T-cell (primary cell): Measurements from ENCODE around the gene MYBPHL. TPM values are rescaled to one million over a fixed set of nuclear protein-coding genes. Genes with fewer than 3 reads are reported as not detected.

ENCODE experiments used
- ATAC-seq, 4 experiments: fragments of 200-7000 bp in 3 of 4; fragments of 150-1000 bp in 1 of 4; cut with Tn5 transposase; replicated peaks in 1 of 4; 1 replicate in 3 of 4; 2 replicates in 1 of 4; pipeline ENCODE4 v1.10.0; 2021; ENCODE audit warnings: moderate library complexity in 3 of 4, mild to moderate bottlenecking in 2 of 4, moderate number of reproducible peaks in 1 of 4
- CTCF ChIA-PET, 2 donors: fragments of 300-600 bp; sonication (Branson Sonifier 250); formaldehyde crosslinking; loops; one replicate each; lab custom pipeline; 2022; ENCODE audit warnings: antibody characterized with exemption in 2 of 2; lab: Charles Lee
- POLR2A ChIA-PET, 2 donors: fragments of 300-600 bp; sonication (Branson Sonifier 250); formaldehyde crosslinking; loops; one replicate each; lab custom pipeline; 2022; ENCODE audit warnings: antibody characterized with exemption in 2 of 2; lab: Charles Lee
- DNase-seq, 35 experiments: peaks; one replicate each; pipeline versions ENCODE4 v3.0.0 to v3.0.0-alpha.2; 2013 to 2023
- H3K27ac ChIP-seq: one replicate; pipeline ENCODE4 v1.5.1; 2013; ENCODE audit warnings: low read length
- H3K27me3 ChIP-seq, 2 experiments: replicated peaks in 1 of 2; 1 replicate in 1 of 2; 2 replicates in 1 of 2; pipeline versions ENCODE4 v1.6.1 to v1.7.0; 2013; ENCODE audit warnings: low read length in 1 of 2, mixed read lengths in 1 of 2; ENCODE audit not compliant: control insufficient read depth in 2 of 2, insufficient read depth in 2 of 2; ENCODE audit errors: extremely low read depth in 1 of 2
- H3K36me3 ChIP-seq, 2 donors: 1 replicate in 1 of 2; 2 replicates in 1 of 2; pipeline versions ENCODE4 v1.6.1 to v1.7.0; 2013; ENCODE audit warnings: low read length in 1 of 2; ENCODE audit not compliant: control insufficient read depth in 2 of 2, insufficient read depth in 1 of 2; ENCODE audit errors: extremely low read depth in 1 of 2
- H3K4me1 ChIP-seq, 2 experiments: 1 replicate in 1 of 2; 2 replicates in 1 of 2; pipeline versions ENCODE4 v1.6.1 to v1.7.0; 2013; ENCODE audit warnings: low read length in 2 of 2, mixed read lengths in 1 of 2; ENCODE audit not compliant: insufficient read depth in 2 of 2, control insufficient read depth in 1 of 2; ENCODE audit errors: extremely low read depth in 1 of 2
- H3K4me3 ChIP-seq, 2 donors: 1 replicate in 1 of 2; 2 replicates in 1 of 2; pipeline versions ENCODE4 v1.5.1 to v1.7.0; 2013; ENCODE audit warnings: mild to moderate bottlenecking in 2 of 2, low read length in 1 of 2, moderate library complexity in 1 of 2; ENCODE audit not compliant: control insufficient read depth in 1 of 2; ENCODE audit errors: extremely low read depth in 1 of 2
- H3K9me3 ChIP-seq: 2 replicates; pipeline ENCODE4 v1.7.0; 2013
- H3K27ac Mint-ChIP-seq, 2 donors: one replicate each; pipeline ENCODE4 v1.8.0; 2020 to 2021; ENCODE audit warnings: mild to moderate bottlenecking in 2 of 2, mixed read lengths in 2 of 2
- H3K27me3 Mint-ChIP-seq, 2 donors: one replicate each; pipeline ENCODE4 v1.8.0; 2021 to 2022; ENCODE audit warnings: mixed read lengths in 2 of 2
- H3K36me3 Mint-ChIP-seq: one replicate; pipeline ENCODE4 v1.8.0; 2021; ENCODE audit warnings: mixed read lengths
- H3K4me1 Mint-ChIP-seq, 3 donors: one replicate each; pipeline ENCODE4 v1.8.0; 2020 to 2022; ENCODE audit warnings: mixed read lengths in 3 of 3, mild to moderate bottlenecking in 1 of 3
- H3K4me3 Mint-ChIP-seq, 3 donors: one replicate each; pipeline ENCODE4 v1.8.0; 2020 to 2022; ENCODE audit warnings: mild to moderate bottlenecking in 3 of 3, mixed read lengths in 3 of 3, moderate library complexity in 3 of 3
- H3K9me3 Mint-ChIP-seq, 3 donors: one replicate each; pipeline ENCODE4 v1.8.0; 2020 to 2022; ENCODE audit warnings: mixed read lengths in 3 of 3
- WGBS: methylation state at CpG from one replicate; pipeline ENCODE4 v1.1.5; 2013; ENCODE audit warnings: missing lambda C conversion rate; ENCODE audit not compliant: insufficient coverage; 5-methylcytosine and 5-hydroxymethylcytosine counted together
- total RNA-seq, 35 experiments: library from RNA in 6 of 35; stranded (reverse) in 6 of 35; fragments of 120-200 nt in 1 of 35; gene quantifications; one replicate each; pipeline versions ENCODE4 v1.2.1 to v1.2.4 and lab custom pipeline; 2013 to 2026

MYBPHL gene
- total RNA-seq, 5 donors from 2014 or later (not counting 1 experiment from before 2014, with no cell fraction given) = not detected

GRCh38 chr1:109347511-109347910, 40.7 kb upstream of the MYBPHL start:
- Mint-ChIP-seq H3K36me3 (no peaks in the 10 kb centered on the region), H3K4me1 (no peaks in the 10 kb centered on the region), H3K9me3 (no peaks in the 10 kb centered on the region), H3K27ac (no peak overlapping the region), H3K27me3 (peaks cover 0 to 8% of the 10 kb centered on the region in 2 donors), H3K4me3 (no peak overlapping the region)
- Histone ChIP-seq H3K27me3 (peaks cover 0 to 5% of the 10 kb centered on the region in 2 experiments), H3K4me3 (no peak overlapping the region), H3K36me3 (no peaks in the 10 kb centered on the region), H3K27ac (no peak overlapping the region), H3K4me1 (no peaks in the 10 kb centered on the region), H3K9me3 (no peaks in the 10 kb centered on the region)
- DNase-seq (no peak), ATAC-seq (no peak)
- POLR2A ChIA-PET = no interaction called here
- CTCF ChIA-PET = no interaction called here
- 100% methylated on average over 2 of the region's 6 CpGs for WGBS

GRCh38 chr1:109341944-109342930, 35.4 kb upstream of the MYBPHL start:
- H3K4me1 Mint-ChIP-seq = no peaks in the 10 kb centered on the region
- Histone ChIP-seq H3K4me1 (no peaks in the 10 kb centered on the region), H3K36me3 (no peaks in the 10 kb centered on the region), H3K27me3 (no peaks in the 10 kb centered on the region), H3K27ac (no peak overlapping the region), H3K4me3 (no peak overlapping the region), H3K9me3 (no peaks in the 10 kb centered on the region)
- no peaks in the 10 kb centered on the region for H3K36me3 Mint-ChIP-seq
- DNase-seq (no peak), ATAC-seq (no peak)
- H3K9me3 Mint-ChIP-seq = no peaks in the 10 kb centered on the region
- POLR2A ChIA-PET = no interaction called here
- peaks cover 0 to 7% of the 10 kb centered on the region in 2 donors for H3K27me3 Mint-ChIP-seq
- WGBS = 100% methylated on average over 2 of the region's 9 CpGs
- H3K27ac Mint-ChIP-seq = no peak overlapping the region
- CTCF ChIA-PET = interaction anchor here in 1 of 2 donors (1.0 kb wide), 2 partner anchors 11 to 13 kb away, joined by 3 read pairs; no protein-coding TSS in a partner anchor
- no peak overlapping the region for H3K4me3 Mint-ChIP-seq

GRCh38 chr1:109338608-109339007, 31.8 kb upstream of the MYBPHL start:
- no peaks in the 10 kb centered on the region for H3K4me1 Mint-ChIP-seq
- Histone ChIP-seq H3K27ac (no peak overlapping the region), H3K9me3 (no peaks in the 10 kb centered on the region), H3K27me3 (no peaks in the 10 kb centered on the region), H3K4me1 (no peaks in the 10 kb centered on the region), H3K4me3 (no peak overlapping the region), H3K36me3 (peaks cover 0 to 5% of the 10 kb centered on the region in 2 donors)
- DNase-seq = no peak
- H3K4me3 Mint-ChIP-seq = no peak overlapping the region
- H3K9me3 Mint-ChIP-seq = no peaks in the 10 kb centered on the region
- CTCF ChIA-PET = interaction anchor here in 1 of 2 donors (0.6 kb wide), 1 partner anchor 50 kb away, joined by 8 read pairs; no protein-coding TSS in a partner anchor
- POLR2A ChIA-PET = no interaction called here
- ATAC-seq = no peak
- H3K27ac Mint-ChIP-seq = no peak overlapping the region
- 80% methylated on average over 2 of the region's 3 CpGs for WGBS
- H3K27me3 Mint-ChIP-seq = no peaks in the 10 kb centered on the region
- no peaks in the 10 kb centered on the region for H3K36me3 Mint-ChIP-seq

GRCh38 chr1:109338091-109338490, 31.3 kb upstream of the MYBPHL start:
- ATAC-seq (no peak), DNase-seq (no peak)
- Histone ChIP-seq H3K4me1 (no peaks in the 10 kb centered on the region), H3K36me3 (peaks cover 0 to 5% of the 10 kb centered on the region in 2 donors), H3K4me3 (no peak overlapping the region), H3K9me3 (no peaks in the 10 kb centered on the region), H3K27ac (no peak overlapping the region), H3K27me3 (no peaks in the 10 kb centered on the region)
- CTCF ChIA-PET = interaction anchor here in 1 of 2 donors (0.6 kb wide), 1 partner anchor 49 kb away, joined by 8 read pairs; no protein-coding TSS in a partner anchor
- POLR2A ChIA-PET = no interaction called here
- no peaks in the 10 kb centered on the region for H3K36me3 Mint-ChIP-seq
- H3K27ac Mint-ChIP-seq = no peak overlapping the region
- H3K4me1 Mint-ChIP-seq = no peaks in the 10 kb centered on the region
- H3K9me3 Mint-ChIP-seq = no peaks in the 10 kb centered on the region
- no peak overlapping the region for H3K4me3 Mint-ChIP-seq
- no peaks in the 10 kb centered on the region for H3K27me3 Mint-ChIP-seq
- WGBS = 100% methylated on average over 2 of the region's 6 CpGs

- 100% methylated on average over 2 of the region's 4 CpGs for WGBS
- Histone ChIP-seq H3K4me3 (no peak overlapping the region), H3K27ac (no peak overlapping the region), H3K27me3 (no peaks in the 10 kb centered on the region), H3K9me3 (no peaks in the 10 kb centered on the region), H3K36me3 (peaks cover 0 to 5% of the 10 kb centered on the region in 2 donors), H3K4me1 (no peaks in the 10 kb centered on the region)
- CTCF ChIA-PET = no interaction called here
- POLR2A ChIA-PET = no interaction called here
- Mint-ChIP-seq H3K9me3 (peaks cover 0 to 19% (median 14%) of the 10 kb centered on the region in 3 donors), H3K36me3 (peaks cover 9% of the 10 kb centered on the region), H3K4me3 (no peak overlapping the region), H3K4me1 (no peaks in the 10 kb centered on the region), H3K27ac (no peak overlapping the region), H3K27me3 (no peaks in the 10 kb centered on the region)
- no peak for DNase-seq
- no peak for ATAC-seq
These were observed 28.3 kb upstream of the MYBPHL start for GRCh38 chr1:109335091-109335490.

GRCh38 chr1:109331113-109331512, 24.3 kb upstream of the MYBPHL start:
- no peak for ATAC-seq
- ChIA-PET POLR2A (no interaction called here), CTCF (interaction anchor here in 1 of 2 donors (0.8 kb wide), 1 partner anchor 12 kb away, joined by 3 read pairs; no protein-coding TSS in a partner anchor)
- Mint-ChIP-seq H3K4me3 (no peak overlapping the region), H3K9me3 (peaks cover 4 to 24% (median 17%) of the 10 kb centered on the region in 3 donors), H3K36me3 (peaks cover 13% of the 10 kb centered on the region), H3K27ac (no peak overlapping the region), H3K4me1 (no peaks in the 10 kb centered on the region), H3K27me3 (peaks cover 3 to 9% of the 10 kb centered on the region in 2 donors)
- peaks cover 0 to 5% of the 10 kb centered on the region in 2 donors for H3K36me3 ChIP-seq
- no peaks in the 10 kb centered on the region for H3K4me1 ChIP-seq
- no peak overlapping the region for H3K4me3 ChIP-seq
- H3K9me3 ChIP-seq = no peaks in the 10 kb centered on the region
- no peak overlapping the region for H3K27ac ChIP-seq
- peaks cover 0 to 5% of the 10 kb centered on the region in 2 experiments for H3K27me3 ChIP-seq
- no peak for DNase-seq
